ENCODE results near the gene NALCN. TPM values are rescaled to one million over a fixed set of nuclear protein-coding genes. Genes with fewer than 3 reads are reported as not detected.

NALCN gene
- total RNA-seq, 4 donors from 2014 or later, result 0.12 to 2.0 (median 0.66) TPM

GRCh38 chr13:101258509-101258908 is 157.8 kb downstream of the NALCN start:
- ATAC-seq, result no peak
- H3K9me3 ChIP-seq, result no peaks in the 10 kb centered on the region
- no peak overlapping the region for H3K27ac ChIP-seq
- H3K4me1 ChIP-seq, result no peaks in the 10 kb centered on the region
- WGBS, 2 donors (ENCODE audit: low coverage in 1 of 2), result 87 to 97% methylated on average over 3 to 6 of the region's 6 CpGs
- no peak for TF ChIP-seq POLR2A (IDR thresholded peaks at IDR 0.05)
- TF ChIP-seq EP300 (IDR thresholded peaks at IDR 0.05), result no peak
- no peak for TF ChIP-seq CTCF (IDR thresholded peaks at IDR 0.05)
- TF ChIP-seq POLR2AphosphoS5 (IDR thresholded peaks at IDR 0.05), result no peak
- no peaks in the 10 kb centered on the region for H3K36me3 ChIP-seq
- H3K27me3 ChIP-seq, result no peaks in the 10 kb centered on the region
- no peak overlapping the region for H3K4me3 ChIP-seq

DNA sequence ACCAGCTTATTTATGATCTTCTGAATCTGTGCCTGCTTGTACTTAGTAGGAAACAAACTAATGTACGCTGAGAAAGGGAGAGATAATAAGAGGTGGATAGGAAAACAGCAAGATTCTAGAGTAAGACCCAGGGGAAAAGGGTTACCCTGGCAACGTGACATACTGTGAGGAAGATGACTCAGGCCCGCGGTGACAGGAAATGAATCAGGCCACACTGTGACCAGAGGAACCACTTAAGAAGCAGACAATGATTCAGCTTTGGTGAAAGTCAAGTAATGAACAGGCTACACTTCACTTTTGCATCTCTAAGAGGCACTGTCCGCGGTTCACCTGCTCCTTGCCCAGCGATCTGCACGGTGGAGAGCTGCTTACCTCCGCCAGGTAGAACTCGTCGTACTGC is 158.2 kb downstream of the NALCN start:
- TF ChIP-seq POLR2AphosphoS5 (IDR thresholded peaks at IDR 0.05), result no peak
- TF ChIP-seq EP300 (IDR thresholded peaks at IDR 0.05), result no peak
- no peak for TF ChIP-seq POLR2A (IDR thresholded peaks at IDR 0.05)
- TF ChIP-seq CTCF (IDR thresholded peaks at IDR 0.05), result no peak
- no peaks in the 10 kb centered on the region for H3K9me3 ChIP-seq
- no peaks in the 10 kb centered on the region for H3K4me1 ChIP-seq
- no peaks in the 10 kb centered on the region for H3K36me3 ChIP-seq
- no peak for ATAC-seq
- 75 to 80% methylated on average over 5 to 7 of the region's 11 CpGs for WGBS, 2 donors (ENCODE audit: low coverage in 1 of 2)
- H3K27me3 ChIP-seq, result no peaks in the 10 kb centered on the region
- H3K27ac ChIP-seq, result no peak overlapping the region
- no peak overlapping the region for H3K4me3 ChIP-seq

DNA sequence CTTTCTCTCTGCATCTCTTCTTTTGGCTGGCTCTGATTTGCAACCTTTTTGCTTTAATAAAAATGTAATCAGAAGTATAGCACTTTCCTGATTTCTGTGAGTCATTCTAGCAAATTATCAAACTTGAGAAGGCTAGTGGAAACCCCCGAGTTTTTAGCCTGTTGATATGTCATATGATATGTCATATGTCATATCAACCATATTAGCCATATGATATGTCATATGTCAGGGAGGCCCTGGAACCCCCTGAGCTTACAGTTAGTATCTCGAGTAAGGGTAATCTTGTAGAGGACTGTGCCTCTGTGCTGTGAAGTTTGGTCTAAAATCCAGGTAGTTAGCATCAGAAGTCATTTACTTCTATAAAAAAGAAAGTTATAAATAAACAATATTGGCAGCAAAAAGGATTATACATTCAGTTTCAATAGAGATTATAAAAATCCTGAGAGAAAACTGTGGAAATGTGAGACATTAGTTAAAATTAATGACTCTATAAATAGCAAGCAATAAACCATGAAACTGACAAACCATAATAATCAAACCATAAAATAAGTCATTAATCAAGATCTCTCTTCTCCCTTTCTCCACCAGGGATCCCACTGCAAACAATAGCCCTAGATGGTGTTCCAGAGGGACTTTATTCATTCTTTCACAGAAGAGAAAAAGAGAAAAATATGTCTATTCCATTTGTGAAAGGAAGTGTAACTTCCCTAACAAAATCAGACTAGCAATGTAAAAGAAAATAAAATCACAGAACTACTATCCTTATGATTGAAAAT is 167.4 kb downstream of the NALCN start:
- Histone ChIP-seq H3K27me3 (no peaks in the 10 kb centered on the region), H3K27ac (no peak overlapping the region), H3K9me3 (peaks cover 0 to 9% (median 0%) of the 10 kb centered on the region in 3 donors), H3K36me3 (no peaks in the 10 kb centered on the region), H3K4me3 (no peak overlapping the region), H3K4me1 (no peaks in the 10 kb centered on the region)
- WGBS, 2 donors (ENCODE audit: low coverage in 1 of 2), result 45 to 46% methylated on average over 2 of the region's 2 CpGs
- ATAC-seq, result no peak
- TF ChIP-seq POLR2AphosphoS5 (IDR thresholded peaks at IDR 0.05), result no peak
- TF ChIP-seq POLR2A (IDR thresholded peaks at IDR 0.05), result no peak
- TF ChIP-seq CTCF (IDR thresholded peaks at IDR 0.05), result no peak
- TF ChIP-seq EP300 (IDR thresholded peaks at IDR 0.05), result no peak

DNA sequence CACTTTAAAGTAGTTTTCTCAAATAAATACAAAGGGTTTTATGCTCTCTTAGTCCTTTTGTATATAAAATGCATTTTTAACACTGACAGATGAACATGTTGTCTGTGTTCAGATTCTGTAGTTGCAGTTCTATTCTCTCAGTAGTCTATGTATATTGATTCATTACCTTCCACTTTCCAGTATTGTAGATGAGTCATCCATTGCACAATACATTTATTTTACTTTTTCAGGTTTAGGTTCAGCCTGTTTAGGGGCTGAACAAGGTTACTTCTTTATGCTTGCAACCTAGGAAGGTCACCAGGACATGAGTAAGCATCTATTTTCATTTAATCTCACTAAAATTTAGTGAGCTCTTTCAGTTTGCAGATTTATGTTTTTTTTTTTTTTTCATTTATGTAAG is 173.6 kb downstream of the NALCN start:
- H3K4me1 ChIP-seq, result no peaks in the 10 kb centered on the region
- no peak overlapping the region for H3K27ac ChIP-seq
- H3K9me3 ChIP-seq, result no peaks in the 10 kb centered on the region
- ATAC-seq, result no peak
- no peaks in the 10 kb centered on the region for H3K36me3 ChIP-seq
- H3K4me3 ChIP-seq, result no peak overlapping the region
- no peaks in the 10 kb centered on the region for H3K27me3 ChIP-seq
- no peak for TF ChIP-seq CTCF (IDR thresholded peaks at IDR 0.05)
- TF ChIP-seq POLR2A (IDR thresholded peaks at IDR 0.05), result no peak
- TF ChIP-seq EP300 (IDR thresholded peaks at IDR 0.05), result no peak
- no peak for TF ChIP-seq POLR2AphosphoS5 (IDR thresholded peaks at IDR 0.05)

- Histone ChIP-seq H3K4me3 (no peak overlapping the region), H3K27ac (no peak overlapping the region), H3K27me3 (no peaks in the 10 kb centered on the region), H3K36me3 (no peaks in the 10 kb centered on the region), H3K4me1 (no peaks in the 10 kb centered on the region), H3K9me3 (no peaks in the 10 kb centered on the region)
- TF ChIP-seq POLR2A (IDR thresholded peaks at IDR 0.05), result no peak
- no peak for TF ChIP-seq CTCF (IDR thresholded peaks at IDR 0.05)
- no peak for ATAC-seq
Observed at GRCh38 chr13:101238555-101238954, 177.8 kb downstream of the NALCN start.

All from gastroesophageal sphincter (tissue), 4 donors.